Thyroid gland (tissue), 4 donors: ENCODE data around the gene ADPRS.

Experiments used
- CTCF ChIP-seq, 6 experiments: fragments of 200-600 bp in 3 of 6; fragments of 450-650 bp in 3 of 6; sonication (generic) in 3 of 6; IDR thresholded peaks; one replicate each; pipeline ENCODE4 v1.5.1; 2016 to 2019; ENCODE audit warnings: antibody characterized with exemption in 6 of 6, mild to moderate bottlenecking in 2 of 6, inconsistent platforms in 1 of 6, moderate library complexity in 1 of 6
- POLR2A ChIP-seq, 2 donors: fragments of 450-650 bp; IDR thresholded peaks; one replicate each; pipeline ENCODE4 v1.6.1; 2017; ENCODE audit warnings: antibody characterized with exemption in 2 of 2, mild to moderate bottlenecking in 2 of 2, moderate library complexity in 1 of 2

- TF ChIP-seq CTCF (IDR thresholded peaks at IDR 0.05) (no peak), POLR2A (IDR thresholded peaks at IDR 0.05) (no peak)
Observed at GRCh38 chr1:36122062-36123030, 33.7 kb downstream of the ADPRS start.
